ENCODE measurements around the gene FUT3. TPM values are rescaled to one million over a fixed set of nuclear protein-coding genes. Genes with fewer than 3 reads are reported as not detected.

FUT3 gene
- total RNA-seq (0.08 TPM in 1 of 2 replicates, not detected in the other), polyA plus RNA-seq (0.45 TPM in 1 of 2 replicates, not detected in the other)

GRCh38 chr19:5851302-5851701 lies at the start of gene FUT3:
Gene FUT3, minus strand, starts transcription at chr19:5851449.
- no peak for DNase-seq (ENCODE audit: low spot score)
- Histone ChIP-seq H3K4me1 (ENCODE audit: insufficient read depth) (no peaks in the 10 kb centered on the region), H3K9me2 (replicated peaks; ENCODE audit: insufficient read depth) (no peaks in the 10 kb centered on the region), H3K27me3 (no peaks in the 10 kb centered on the region), H4K20me1 (ENCODE audit: insufficient read depth, poor library complexity, severe bottlenecking) (no peaks in the 10 kb centered on the region), H3K79me2 (no peaks in the 10 kb centered on the region), H3K4me2 (no peak within 1 kb of the TSS), H3K4me3 (no peak within 1 kb of the TSS), H2AFZ (no peak within 1 kb of the TSS), H3K36me3 (replicated peaks; ENCODE audit: insufficient read depth, low read depth) (no peaks in the 10 kb centered on the region), H3K27ac (no peak within 1 kb of the TSS), H3K9me3 (ENCODE audit: low read depth) (no peaks in the 10 kb centered on the region)
- WGBS (ENCODE audit: low lambda C conversion rate, missing lambda C conversion rate) = 93% methylated on average over 10 of the region's 10 CpGs
- TF ChIP-seq CTCF (IDR thresholded peaks at IDR 0.05; ENCODE audit: poor library complexity) (no peak), EZH2phosphoT487 (IDR thresholded peaks at IDR 0.05; ENCODE audit: low read depth, severe bottlenecking, unreplicated experiment) (no peak), EZH2 (IDR thresholded peaks at IDR 0.05; ENCODE audit: borderline replicate concordance) (no peak)

GRCh38 chr19:5900976-5901375 lies 49.7 kb upstream of the FUT3 start:
- Histone ChIP-seq H3K4me2 (no peak overlapping the region), H3K79me2 (peaks cover 61% of the 10 kb centered on the region), H3K9me3 (ENCODE audit: low read depth) (no peaks in the 10 kb centered on the region), H3K4me3 (no peak overlapping the region), H2AFZ (no peak overlapping the region), H3K27me3 (no peaks in the 10 kb centered on the region), H3K36me3 (replicated peaks; ENCODE audit: insufficient read depth, low read depth) (no peaks in the 10 kb centered on the region), H3K9me2 (replicated peaks; ENCODE audit: insufficient read depth) (no peaks in the 10 kb centered on the region), H3K4me1 (ENCODE audit: insufficient read depth) (peaks cover 5% of the 10 kb centered on the region), H4K20me1 (ENCODE audit: insufficient read depth, poor library complexity, severe bottlenecking) (peaks cover 25% of the 10 kb centered on the region), H3K27ac (no peak overlapping the region)
- WGBS (ENCODE audit: low lambda C conversion rate, missing lambda C conversion rate) = 97% methylated on average over 7 of the region's 8 CpGs
- no peak for DNase-seq (ENCODE audit: low spot score)
- TF ChIP-seq EZH2phosphoT487 (IDR thresholded peaks at IDR 0.05; ENCODE audit: low read depth, severe bottlenecking, unreplicated experiment) = no peak
- TF ChIP-seq EZH2 (IDR thresholded peaks at IDR 0.05; ENCODE audit: borderline replicate concordance) = no peak
- no peak for TF ChIP-seq CTCF (IDR thresholded peaks at IDR 0.05; ENCODE audit: poor library complexity)

- DNase-seq (ENCODE audit: low spot score) = no peak
- Histone ChIP-seq H3K4me2 (no peak overlapping the region), H3K27me3 (no peaks in the 10 kb centered on the region), H4K20me1 (ENCODE audit: insufficient read depth, poor library complexity, severe bottlenecking) (peaks cover 25% of the 10 kb centered on the region), H3K4me3 (no peak overlapping the region), H3K36me3 (replicated peaks; ENCODE audit: insufficient read depth, low read depth) (no peaks in the 10 kb centered on the region), H3K27ac (no peak overlapping the region), H3K9me3 (ENCODE audit: low read depth) (no peaks in the 10 kb centered on the region), H3K79me2 (peaks cover 52% of the 10 kb centered on the region), H3K9me2 (replicated peaks; ENCODE audit: insufficient read depth) (no peaks in the 10 kb centered on the region), H2AFZ (no peak overlapping the region), H3K4me1 (ENCODE audit: insufficient read depth) (peaks cover 5% of the 10 kb centered on the region)
- WGBS (ENCODE audit: low lambda C conversion rate, missing lambda C conversion rate) = over 99% methylated on average over 10 of the region's 13 CpGs
- TF ChIP-seq EZH2phosphoT487 (IDR thresholded peaks at IDR 0.05; ENCODE audit: low read depth, severe bottlenecking, unreplicated experiment) (no peak), CTCF (IDR thresholded peaks at IDR 0.05; ENCODE audit: poor library complexity) (no peak), EZH2 (IDR thresholded peaks at IDR 0.05; ENCODE audit: borderline replicate concordance) (no peak)
These were observed 48.7 kb upstream of the FUT3 start for GRCh38 chr19:5899728-5900526.
